Nucleus accumbens (tissue), 56 donors: ENCODE results near the gene MDK.

Experiments used
- DNase-seq, 56 donors: peaks; one replicate each; lab custom pipeline; 2025; lab: John Stamatoyannopoulos, UW

The MDK gene

DNA sequence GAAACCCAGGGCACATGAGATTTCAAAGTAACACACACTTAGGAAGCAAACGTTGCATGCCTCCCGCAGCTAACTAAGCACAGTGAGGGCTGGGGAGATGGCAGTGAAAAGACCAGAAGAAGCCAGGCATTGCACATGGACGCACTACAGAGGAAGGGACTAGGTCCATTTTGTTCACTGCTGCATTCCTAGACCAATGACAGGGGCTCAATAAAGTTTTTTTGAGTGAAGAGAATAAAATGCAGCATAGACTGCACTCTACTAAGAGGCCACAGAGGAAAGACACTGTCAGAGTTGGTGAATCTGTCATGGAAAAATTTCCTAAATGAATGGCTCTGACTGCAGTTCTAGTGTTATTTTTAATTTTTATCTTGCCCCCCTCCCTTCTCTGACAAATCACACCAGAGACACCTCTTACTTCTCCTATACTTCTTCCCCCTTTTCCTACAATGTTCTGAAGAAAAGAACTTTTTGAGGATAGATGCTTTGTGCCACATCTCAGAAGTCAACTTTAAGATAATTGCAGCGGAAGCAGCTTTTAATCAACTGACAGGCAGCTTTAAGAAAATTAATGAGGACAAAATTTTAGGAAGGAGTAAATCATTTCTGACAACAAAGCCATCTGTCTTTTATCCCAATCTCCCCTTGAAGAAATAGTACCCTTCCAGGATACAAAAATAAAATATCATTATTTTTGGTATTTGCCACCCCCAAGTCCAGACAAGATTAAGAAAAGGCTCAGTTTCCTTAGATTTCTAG lies 44.9 kb downstream of the MDK start:
- DNase-seq: no peak

- DNase-seq: peak in 7 of 56 donors; percentile 10 to 45 (median 31)
These were observed 45.9 kb downstream of the MDK start for GRCh38 chr11:46427364-46427763.

DNA sequence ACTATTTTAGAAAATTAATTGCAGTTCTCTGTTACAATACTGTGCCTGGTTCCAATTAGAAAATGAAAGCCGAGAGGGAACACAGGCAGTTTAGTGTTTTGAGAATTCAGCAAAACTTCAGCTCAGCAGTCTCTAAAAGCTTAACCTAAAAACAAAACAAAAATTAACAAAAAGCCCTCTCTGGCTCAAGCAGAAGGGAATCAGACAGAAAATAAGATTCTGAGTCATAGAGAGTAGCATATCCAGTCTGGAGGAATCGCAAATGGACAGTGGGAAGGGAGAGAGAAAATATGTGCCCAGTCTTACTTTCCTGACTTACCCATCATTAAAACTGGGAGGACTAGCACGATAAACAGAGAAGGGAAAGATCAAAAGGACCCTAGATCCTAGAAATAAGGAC lies 48.2 kb downstream of the MDK start:
- DNase-seq: no peak

DNA sequence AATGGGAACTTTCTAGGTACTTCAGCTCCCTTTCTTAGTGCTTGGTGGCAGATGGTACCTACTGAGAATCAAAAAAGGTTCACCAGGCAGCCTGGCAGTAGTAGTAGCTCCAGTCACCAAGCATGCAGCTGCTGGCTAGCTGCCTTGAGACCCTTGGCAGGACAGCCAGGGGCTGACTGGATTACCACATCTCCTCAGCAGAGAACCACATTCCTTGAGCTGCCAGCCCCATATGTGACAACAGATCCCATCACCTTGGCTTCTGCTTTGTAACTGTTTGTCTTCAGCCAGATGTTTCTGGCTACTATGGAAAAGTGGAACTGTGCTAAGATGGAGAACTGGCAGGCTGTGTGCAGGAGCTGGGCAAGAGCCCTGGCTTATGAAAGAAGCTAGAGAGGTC lies 49.7 kb downstream of the MDK start:
- DNase-seq: no peak
